Measurements from ENCODE around the gene WBP1.

- TF ChIP-seq EP300 (IDR thresholded peaks at IDR 0.05): no peak
- no peak for TF ChIP-seq CTCF (IDR thresholded peaks at IDR 0.05)
Measured at GRCh38 chr2:74427551-74427950, 30.7 kb upstream of the WBP1 start.
